GM23338 (cell line): Measurements from ENCODE around the gene RP2. TPM values are rescaled to one million over a fixed set of nuclear protein-coding genes. Genes with fewer than 3 reads are reported as not detected.

Experiments used
- ATAC-seq: fragments of 200-7000 bp; cut with Tn5 transposase; 3 replicates; pipeline ENCODE4 v1.9.1; 2020
- DNase-seq: peaks from one replicate; pipeline ENCODE4 v3.0.0-alpha.2; 2015; ENCODE audit warnings: low spot score
- H2AFZ ChIP-seq: fragments of 200-600 bp; sonication (generic); 2 replicates; pipeline ENCODE4 v1.8.0; 2016; ENCODE audit warnings: antibody characterized with exemption, mild to moderate bottlenecking, moderate library complexity
- H3F3A ChIP-seq: fragments of 200-600 bp; sonication (generic); replicated peaks from 2 replicates; pipeline ENCODE4 v1.8.0; 2017; ENCODE audit warnings: antibody characterized with exemption, mixed run types, low read depth
- H3K27ac ChIP-seq: fragments of 200-600 bp; sonication (generic); 2 replicates; pipeline ENCODE4 v1.6.1; 2016; ENCODE audit warnings: low read depth
- H3K27me3 ChIP-seq: fragments of 200-600 bp; sonication (generic); 2 replicates; pipeline ENCODE4 v1.8.0; 2016; ENCODE audit warnings: mild to moderate bottlenecking, mixed run types, moderate library complexity; ENCODE audit not compliant: insufficient read depth
- H3K36me3 ChIP-seq: fragments of 200-600 bp; sonication (generic); 2 replicates; pipeline ENCODE4 v1.8.0; 2016; ENCODE audit warnings: mild to moderate bottlenecking; ENCODE audit not compliant: insufficient read depth
- H3K4me1 ChIP-seq: fragments of 200-600 bp; sonication (generic); 2 replicates; pipeline ENCODE4 v1.8.0; 2016; ENCODE audit warnings: mild to moderate bottlenecking, moderate library complexity; ENCODE audit not compliant: insufficient read depth
- H3K4me2 ChIP-seq: fragments of 200-600 bp; sonication (generic); 2 replicates; pipeline ENCODE4 v1.7.1; 2017; ENCODE audit warnings: mixed run types
- H3K4me3 ChIP-seq: fragments of 200-600 bp; sonication (generic); 2 replicates; pipeline ENCODE4 v1.6.1; 2016; ENCODE audit warnings: mixed run types
- H3K79me2 ChIP-seq: fragments of 200-600 bp; sonication (generic); replicated peaks from 2 replicates; pipeline ENCODE4 v1.8.0; 2017; ENCODE audit warnings: mild to moderate bottlenecking; ENCODE audit not compliant: insufficient read depth
- H3K9me2 ChIP-seq: fragments of 200-600 bp; sonication (generic); 2 replicates; pipeline ENCODE4 v1.8.0; 2017; ENCODE audit not compliant: insufficient read depth
- H4K20me1 ChIP-seq: fragments of 200-600 bp; sonication (generic); replicated peaks from 2 replicates; pipeline ENCODE4 v1.8.0; 2017; ENCODE audit warnings: mild to moderate bottlenecking; ENCODE audit not compliant: insufficient read depth
- H3K27ac Mint-ChIP-seq: 2 replicates; pipeline ENCODE4 v1.8.0; 2020; ENCODE audit warnings: inconsistent platforms, mild to moderate bottlenecking, moderate library complexity, mixed read lengths
- H3K27me3 Mint-ChIP-seq: 3 replicates; pipeline ENCODE4 v1.8.0; 2022; ENCODE audit warnings: low read depth, mild to moderate bottlenecking, moderate library complexity, mixed read lengths, inconsistent platforms; ENCODE audit not compliant: insufficient read depth, poor library complexity
- H3K36me3 Mint-ChIP-seq: 3 replicates; pipeline ENCODE4 v1.8.0; 2021; ENCODE audit warnings: low read depth, mild to moderate bottlenecking, inconsistent platforms, moderate library complexity, mixed read lengths
- H3K4me1 Mint-ChIP-seq: 3 replicates; pipeline ENCODE4 v1.8.0; 2020; ENCODE audit warnings: mild to moderate bottlenecking, inconsistent platforms, mixed read lengths
- H3K4me3 Mint-ChIP-seq: 3 replicates; pipeline ENCODE4 v1.8.0; 2021; ENCODE audit warnings: moderate library complexity, mild to moderate bottlenecking, inconsistent platforms, mixed read lengths
- H3K9me3 Mint-ChIP-seq: 3 replicates; pipeline ENCODE4 v1.8.0; 2020; ENCODE audit warnings: moderate library complexity, mild to moderate bottlenecking, inconsistent platforms, mixed read lengths
- EZH2 ChIP-seq: fragments of 200-600 bp; sonication (generic); IDR thresholded peaks from one replicate; pipeline ENCODE4 v1.8.0; 2017; ENCODE audit warnings: antibody characterized with exemption, mild to moderate bottlenecking, low read depth; ENCODE audit not compliant: unreplicated experiment
- EZH2phosphoT487 ChIP-seq: fragments of 200-600 bp; sonication (generic); IDR thresholded peaks from one replicate; pipeline ENCODE4 v1.8.1; 2018; ENCODE audit warnings: antibody characterized with exemption; ENCODE audit not compliant: unreplicated experiment
- POLR2AphosphoS5 ChIP-seq: IDR thresholded peaks from 2 replicates; pipeline ENCODE4 v1.6.1; 2016; ENCODE audit warnings: antibody characterized with exemption, low read depth
- STAT1 ChIP-seq: IDR thresholded peaks from one replicate; pipeline ENCODE4 v1.6.1; 2016; ENCODE audit warnings: antibody characterized with exemption; ENCODE audit not compliant: unreplicated experiment
- ZNF331 ChIP-seq: fragments of 250-450 bp; sonication (Bioruptor Pico); IDR thresholded peaks from 2 replicates; pipeline ENCODE4 v1.5.0; 2020; ENCODE audit warnings: low read depth, mild to moderate bottlenecking, moderate library complexity
- polyA plus RNA-seq: library from polyadenylated mRNA; unstranded; fragments of >200 nt; fragmentation: Nextera tagmentation; extraction: Ambion mirVana; gene quantifications from 2 replicates; pipeline ENCODE4 v1.2.1, GENCODE V29; 2016
- total RNA-seq: library from RNA; depleted of rRNA; stranded (reverse); fragments of >200 nt; shearing (Covaris generic); gene quantifications from 2 replicates; pipeline ENCODE4 v1.2.3, GENCODE V29; 2014
- TF ChIP-seq, protein P1 (sequence below): fragments of 250-450 bp; sonication (Bioruptor Pico); IDR thresholded peaks from 2 replicates; pipeline ENCODE4 v1.5.0; 2020; ENCODE audit warnings: mild to moderate bottlenecking, moderate library complexity
- TF ChIP-seq, protein P2 (sequence below): IDR thresholded peaks from 2 replicates; pipeline ENCODE4 v1.6.1; 2016; ENCODE audit warnings: antibody characterized with exemption
- TF ChIP-seq, protein P3 (sequence below), 2 experiments: fragments of 200-600 bp in 1 of 2; sonication (generic) in 1 of 2; conservative IDR thresholded peaks; 2 replicates each; pipeline versions ENCODE4 v1.5.1 to v1.6.1; 2016 to 2017; ENCODE audit warnings: antibody characterized with exemption in 2 of 2, low read depth in 2 of 2, mild to moderate bottlenecking in 2 of 2, moderate library complexity in 1 of 2

The RP2 gene
- total and polyA plus RNA-seq, 2 experiments from 2014 or later = 4.5 to 12.1 TPM

DNA sequence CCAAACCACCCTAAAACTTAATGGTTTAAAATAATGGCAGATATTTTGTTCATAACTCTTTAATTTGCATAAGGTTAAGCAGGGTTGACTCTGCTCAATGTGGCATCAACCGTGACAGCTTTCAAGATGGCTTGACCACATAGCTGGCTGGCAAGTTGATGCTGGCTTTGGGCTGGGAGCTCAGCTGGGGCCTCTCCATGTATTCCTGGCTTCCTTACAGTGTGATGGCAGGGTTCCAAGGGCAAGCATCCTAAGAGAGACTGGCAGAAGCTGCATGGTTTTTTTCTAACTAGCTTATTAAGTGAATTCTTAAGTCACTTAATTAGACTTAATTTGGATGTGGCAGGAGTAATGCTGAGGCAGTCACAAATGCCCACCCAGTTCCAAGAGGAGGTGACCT lies 4.5 kb downstream of the RP2 start (continued):
- TF ChIP-seq, protein P1, sequence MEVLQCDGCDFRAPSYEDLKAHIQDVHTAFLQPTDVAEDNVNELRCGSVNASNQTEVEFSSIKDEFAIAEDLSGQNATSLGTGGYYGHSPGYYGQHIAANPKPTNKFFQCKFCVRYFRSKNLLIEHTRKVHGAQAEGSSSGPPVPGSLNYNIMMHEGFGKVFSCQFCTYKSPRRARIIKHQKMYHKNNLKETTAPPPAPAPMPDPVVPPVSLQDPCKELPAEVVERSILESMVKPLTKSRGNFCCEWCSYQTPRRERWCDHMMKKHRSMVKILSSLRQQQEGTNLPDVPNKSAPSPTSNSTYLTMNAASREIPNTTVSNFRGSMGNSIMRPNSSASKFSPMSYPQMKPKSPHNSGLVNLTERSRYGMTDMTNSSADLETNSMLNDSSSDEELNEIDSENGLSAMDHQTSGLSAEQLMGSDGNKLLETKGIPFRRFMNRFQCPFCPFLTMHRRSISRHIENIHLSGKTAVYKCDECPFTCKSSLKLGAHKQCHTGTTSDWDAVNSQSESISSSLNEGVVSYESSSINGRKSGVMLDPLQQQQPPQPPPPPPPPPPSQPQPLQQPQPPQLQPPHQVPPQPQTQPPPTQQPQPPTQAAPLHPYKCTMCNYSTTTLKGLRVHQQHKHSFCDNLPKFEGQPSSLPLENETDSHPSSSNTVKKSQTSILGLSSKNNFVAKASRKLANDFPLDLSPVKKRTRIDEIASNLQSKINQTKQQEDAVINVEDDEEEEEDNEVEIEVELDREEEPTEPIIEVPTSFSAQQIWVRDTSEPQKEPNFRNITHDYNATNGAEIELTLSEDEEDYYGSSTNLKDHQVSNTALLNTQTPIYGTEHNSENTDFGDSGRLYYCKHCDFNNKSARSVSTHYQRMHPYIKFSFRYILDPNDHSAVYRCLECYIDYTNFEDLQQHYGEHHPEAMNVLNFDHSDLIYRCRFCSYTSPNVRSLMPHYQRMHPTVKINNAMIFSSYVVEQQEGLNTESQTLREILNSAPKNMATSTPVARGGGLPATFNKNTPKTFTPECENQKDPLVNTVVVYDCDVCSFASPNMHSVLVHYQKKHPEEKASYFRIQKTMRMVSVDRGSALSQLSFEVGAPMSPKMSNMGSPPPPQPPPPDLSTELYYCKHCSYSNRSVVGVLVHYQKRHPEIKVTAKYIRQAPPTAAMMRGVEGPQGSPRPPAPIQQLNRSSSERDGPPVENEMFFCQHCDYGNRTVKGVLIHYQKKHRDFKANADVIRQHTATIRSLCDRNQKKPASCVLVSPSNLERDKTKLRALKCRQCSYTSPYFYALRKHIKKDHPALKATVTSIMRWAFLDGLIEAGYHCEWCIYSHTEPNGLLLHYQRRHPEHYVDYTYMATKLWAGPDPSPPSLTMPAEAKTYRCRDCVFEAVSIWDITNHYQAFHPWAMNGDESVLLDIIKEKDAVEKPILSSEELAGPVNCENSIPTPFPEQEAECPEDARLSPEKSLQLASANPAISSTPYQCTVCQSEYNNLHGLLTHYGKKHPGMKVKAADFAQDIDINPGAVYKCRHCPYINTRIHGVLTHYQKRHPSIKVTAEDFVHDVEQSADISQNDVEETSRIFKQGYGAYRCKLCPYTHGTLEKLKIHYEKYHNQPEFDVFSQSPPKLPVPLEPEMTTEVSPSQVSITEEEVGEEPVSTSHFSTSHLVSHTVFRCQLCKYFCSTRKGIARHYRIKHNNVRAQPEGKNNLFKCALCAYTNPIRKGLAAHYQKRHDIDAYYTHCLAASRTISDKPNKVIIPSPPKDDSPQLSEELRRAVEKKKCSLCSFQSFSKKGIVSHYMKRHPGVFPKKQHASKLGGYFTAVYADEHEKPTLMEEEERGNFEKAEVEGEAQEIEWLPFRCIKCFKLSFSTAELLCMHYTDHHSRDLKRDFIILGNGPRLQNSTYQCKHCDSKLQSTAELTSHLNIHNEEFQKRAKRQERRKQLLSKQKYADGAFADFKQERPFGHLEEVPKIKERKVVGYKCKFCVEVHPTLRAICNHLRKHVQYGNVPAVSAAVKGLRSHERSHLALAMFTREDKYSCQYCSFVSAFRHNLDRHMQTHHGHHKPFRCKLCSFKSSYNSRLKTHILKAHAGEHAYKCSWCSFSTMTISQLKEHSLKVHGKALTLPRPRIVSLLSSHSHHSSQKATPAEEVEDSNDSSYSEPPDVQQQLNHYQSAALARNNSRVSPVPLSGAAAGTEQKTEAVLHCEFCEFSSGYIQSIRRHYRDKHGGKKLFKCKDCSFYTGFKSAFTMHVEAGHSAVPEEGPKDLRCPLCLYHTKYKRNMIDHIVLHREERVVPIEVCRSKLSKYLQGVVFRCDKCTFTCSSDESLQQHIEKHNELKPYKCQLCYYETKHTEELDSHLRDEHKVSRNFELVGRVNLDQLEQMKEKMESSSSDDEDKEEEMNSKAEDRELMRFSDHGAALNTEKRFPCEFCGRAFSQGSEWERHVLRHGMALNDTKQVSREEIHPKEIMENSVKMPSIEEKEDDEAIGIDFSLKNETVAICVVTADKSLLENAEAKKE (CRISPR knock-in tag) = no peak
- TF ChIP-seq POLR2AphosphoS5 = no peak

DNA sequence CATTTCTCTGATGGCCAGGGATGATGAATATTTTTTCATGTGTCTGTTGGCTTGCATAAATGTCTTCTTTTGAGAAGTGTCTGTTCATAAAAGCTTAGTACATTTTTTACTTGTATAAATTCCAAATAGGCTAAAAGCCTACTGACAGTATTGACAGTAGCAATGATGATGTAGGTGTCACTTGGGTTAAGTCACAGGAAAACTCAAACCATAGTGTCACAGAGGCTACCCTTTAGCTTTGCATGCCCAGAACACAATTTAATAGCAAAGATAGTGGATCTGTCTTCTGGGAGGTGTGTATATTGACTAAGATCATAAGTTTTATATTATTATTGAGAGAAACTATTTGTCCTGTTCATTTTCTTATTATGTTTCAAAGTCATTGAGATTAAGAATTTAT lies 8.1 kb downstream of the RP2 start:
- ATAC-seq = no peak
- H3F3A ChIP-seq = no peaks in the 10 kb centered on the region
- Mint-ChIP-seq H3K4me3 (no peak overlapping the region), H3K27ac (no peak overlapping the region), H3K4me1 (no peaks in the 10 kb centered on the region), H3K9me3 (no peaks in the 10 kb centered on the region), H3K27me3 (no peaks in the 10 kb centered on the region), H3K36me3 (no peaks in the 10 kb centered on the region; the same call in 2 of the 3 replicates)
- no peaks in the 10 kb centered on the region for H3K4me1 ChIP-seq
- no peak overlapping the region for H3K4me2 ChIP-seq
- H4K20me1 ChIP-seq = no peaks in the 10 kb centered on the region
- no peak for DNase-seq
- H3K79me2 ChIP-seq = peaks cover 45% of the 10 kb centered on the region
- no peaks in the 10 kb centered on the region for H3K27me3 ChIP-seq
- H3K27ac ChIP-seq = no peak overlapping the region
- H3K9me2 ChIP-seq = no peaks in the 10 kb centered on the region
- H3K36me3 ChIP-seq = no peaks in the 10 kb centered on the region
- H3K4me3 ChIP-seq = no peak overlapping the region
- H2AFZ ChIP-seq = no peak overlapping the region
- TF ChIP-seq EZH2phosphoT487 (no peak), STAT1 (no peak), EZH2 (no peak), ZNF331 (CRISPR knock-in tag) (no peak)
- TF ChIP-seq, protein P2, sequence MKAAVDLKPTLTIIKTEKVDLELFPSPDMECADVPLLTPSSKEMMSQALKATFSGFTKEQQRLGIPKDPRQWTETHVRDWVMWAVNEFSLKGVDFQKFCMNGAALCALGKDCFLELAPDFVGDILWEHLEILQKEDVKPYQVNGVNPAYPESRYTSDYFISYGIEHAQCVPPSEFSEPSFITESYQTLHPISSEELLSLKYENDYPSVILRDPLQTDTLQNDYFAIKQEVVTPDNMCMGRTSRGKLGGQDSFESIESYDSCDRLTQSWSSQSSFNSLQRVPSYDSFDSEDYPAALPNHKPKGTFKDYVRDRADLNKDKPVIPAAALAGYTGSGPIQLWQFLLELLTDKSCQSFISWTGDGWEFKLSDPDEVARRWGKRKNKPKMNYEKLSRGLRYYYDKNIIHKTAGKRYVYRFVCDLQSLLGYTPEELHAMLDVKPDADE = no peak
- TF ChIP-seq, protein P3, sequence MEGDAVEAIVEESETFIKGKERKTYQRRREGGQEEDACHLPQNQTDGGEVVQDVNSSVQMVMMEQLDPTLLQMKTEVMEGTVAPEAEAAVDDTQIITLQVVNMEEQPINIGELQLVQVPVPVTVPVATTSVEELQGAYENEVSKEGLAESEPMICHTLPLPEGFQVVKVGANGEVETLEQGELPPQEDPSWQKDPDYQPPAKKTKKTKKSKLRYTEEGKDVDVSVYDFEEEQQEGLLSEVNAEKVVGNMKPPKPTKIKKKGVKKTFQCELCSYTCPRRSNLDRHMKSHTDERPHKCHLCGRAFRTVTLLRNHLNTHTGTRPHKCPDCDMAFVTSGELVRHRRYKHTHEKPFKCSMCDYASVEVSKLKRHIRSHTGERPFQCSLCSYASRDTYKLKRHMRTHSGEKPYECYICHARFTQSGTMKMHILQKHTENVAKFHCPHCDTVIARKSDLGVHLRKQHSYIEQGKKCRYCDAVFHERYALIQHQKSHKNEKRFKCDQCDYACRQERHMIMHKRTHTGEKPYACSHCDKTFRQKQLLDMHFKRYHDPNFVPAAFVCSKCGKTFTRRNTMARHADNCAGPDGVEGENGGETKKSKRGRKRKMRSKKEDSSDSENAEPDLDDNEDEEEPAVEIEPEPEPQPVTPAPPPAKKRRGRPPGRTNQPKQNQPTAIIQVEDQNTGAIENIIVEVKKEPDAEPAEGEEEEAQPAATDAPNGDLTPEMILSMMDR (conservative IDR thresholded peaks at IDR 0.05; ENCODE audit: low read depth in 2 of 2) = no peak
